IPS DF 4.7 (cell line): ENCODE data around the gene ATF1.
"Not testable (repeated sequence)": the region's sequence is repeated elsewhere in the genome, so short reads cannot be mapped to it uniquely, and the experiment has no call there.

Experiments
- DNase-seq: peaks from one replicate; pipeline ENCODE4 v3.0.0-alpha.2; 2013; ENCODE audit warnings: low spot score; ENCODE audit errors: extremely low read depth

Gene ATF1

DNA sequence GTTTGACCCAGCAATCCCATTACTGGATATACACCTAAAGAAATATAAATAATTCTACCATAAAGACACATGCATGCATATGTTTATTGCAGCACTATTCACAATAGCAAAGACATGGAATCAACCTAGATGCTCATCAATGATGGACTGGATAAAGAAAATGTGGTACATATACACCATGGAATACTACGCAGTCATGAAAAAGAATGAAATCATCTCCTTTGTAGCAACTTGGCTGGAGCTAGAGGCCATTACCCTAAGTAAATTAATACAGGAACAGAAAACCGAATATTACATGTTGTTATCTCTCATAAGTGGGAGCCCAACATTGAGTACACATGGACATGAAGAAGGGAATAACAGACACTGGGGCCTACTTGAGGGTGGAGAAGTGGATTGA is 91.8 kb downstream of the ATF1 start:
- DNase-seq: not testable (repeated sequence)

DNA sequence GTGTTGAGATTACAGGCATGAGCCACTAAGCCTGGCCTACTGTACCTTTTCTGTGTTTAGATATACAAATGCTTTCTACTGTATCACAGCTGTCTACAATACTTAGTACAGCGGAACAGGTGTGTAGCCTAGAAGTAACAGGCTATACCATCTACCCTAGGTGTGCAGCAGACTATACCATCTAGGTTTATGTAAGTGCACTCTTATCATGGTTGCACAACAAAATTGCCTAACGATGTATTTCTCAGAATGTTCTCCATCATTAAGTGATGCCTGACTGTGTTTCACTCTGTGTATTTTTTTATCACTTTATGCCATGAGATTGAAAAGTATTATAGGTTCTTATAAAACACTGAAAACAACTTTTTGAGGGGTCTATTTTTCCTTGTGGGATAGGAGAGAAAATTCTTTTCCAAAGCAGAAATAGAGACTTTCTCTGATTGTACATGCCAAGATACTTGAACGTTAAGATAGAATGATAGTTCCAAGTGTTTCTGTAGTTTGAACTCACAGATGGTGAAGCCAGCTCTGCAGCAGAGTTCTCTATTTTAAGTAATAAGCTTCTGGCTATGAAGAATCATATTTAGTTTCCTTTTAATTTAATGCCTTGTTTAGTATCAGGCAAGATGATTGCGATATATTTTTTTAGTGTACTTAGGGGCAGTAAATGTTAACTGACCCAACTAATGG is 95.9 kb downstream of the ATF1 start:
- no peak for DNase-seq

DNA sequence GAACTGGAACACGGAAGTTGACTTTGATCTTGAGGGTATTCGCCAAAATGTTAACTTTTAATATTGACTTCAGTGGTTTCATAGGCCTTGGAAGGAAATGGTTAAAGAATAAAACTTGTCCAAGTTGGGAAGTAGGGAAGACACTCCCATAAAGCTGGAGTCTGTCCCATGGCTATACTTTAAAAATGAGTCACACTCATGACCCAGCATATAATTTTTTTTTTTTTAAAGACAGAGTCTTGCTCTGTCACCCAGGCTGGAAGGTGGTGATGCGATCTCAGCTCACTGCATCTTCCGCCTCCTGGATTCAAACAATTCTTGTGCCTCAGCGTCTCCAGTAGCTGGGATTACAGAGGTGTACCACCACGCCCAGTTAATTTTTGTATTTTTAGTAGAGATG is 98.4 kb downstream of the ATF1 start:
- no peak for DNase-seq

DNA sequence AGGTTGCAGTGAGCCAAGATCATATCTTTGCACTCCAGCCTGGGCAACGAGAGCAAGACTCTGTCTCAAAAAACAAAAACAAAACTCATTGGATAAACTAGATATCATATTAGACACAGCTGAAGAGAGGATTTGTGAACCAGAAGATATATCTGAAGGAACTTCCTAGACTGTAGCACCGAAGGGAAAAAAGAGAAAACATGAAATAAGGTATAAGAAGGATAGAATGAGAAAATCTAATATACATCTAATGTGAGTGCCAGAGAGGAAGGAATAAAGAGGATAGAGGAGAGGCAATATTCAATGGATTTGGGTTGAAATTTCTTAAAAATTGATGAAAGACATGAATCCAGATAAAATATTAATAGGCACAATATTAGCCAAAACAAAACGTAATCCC is 101.4 kb downstream of the ATF1 start:
- no peak for DNase-seq

DNA sequence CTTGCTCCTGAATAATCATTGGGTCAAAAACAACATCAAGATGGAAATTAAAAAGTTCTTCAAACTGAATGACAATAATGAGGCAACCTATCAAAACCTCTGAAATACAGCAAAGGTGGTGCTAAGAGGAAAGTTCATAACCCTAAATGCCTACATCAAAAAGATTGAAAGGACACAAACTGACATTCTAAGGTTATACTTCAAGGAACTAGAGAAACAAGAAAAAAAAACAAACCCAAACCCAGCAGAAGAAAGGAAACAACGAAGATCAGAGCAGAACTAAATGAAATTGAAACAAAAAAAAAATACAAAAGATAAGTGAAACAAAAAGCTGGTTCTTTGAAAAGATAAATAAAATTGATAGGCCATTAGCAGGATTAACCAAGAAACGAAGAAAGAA is 105.0 kb downstream of the ATF1 start:
- DNase-seq: not testable (repeated sequence)
